Measurements from ENCODE around the gene SLC66A3. TPM values are rescaled to one million over a fixed set of nuclear protein-coding genes. Genes with fewer than 3 reads are reported as not detected.

Gene SLC66A3
- total RNA-seq: 10 to 100 TPM; 10.3 to 11.0 TPM
- 70.5 TPM for polyA plus RNA-seq

GRCh38 chr2:11155381-11156035 is at the start of gene SLC66A3:
Gene SLC66A3 (plus strand): TSS chr2:11155467. CDS start chr2:11155547, 80 bp downstream.
- H3K27ac Mint-ChIP-seq: peak within 1 kb of the TSS; percentile 56 to 90 (median 84)
- POLR2A ChIA-PET: interaction anchor here (0.5 to 1.7 kb wide), 9 partner anchors 9 to 707 kb away, joined by 3 to 13 read pairs (median 4); partner anchors contain the start of genes E2F6, LPIN1, ODC1 and ROCK2
- no peaks in the 10 kb centered on the region for H3K36me3 ChIP-seq (ENCODE audit: insufficient read depth, low read length)
- peaks cover 0 to 4% (median 1%) of the 10 kb centered on the region in 3 donors for H3K36me3 Mint-ChIP-seq
- no peaks in the 10 kb centered on the region for H3K27me3 ChIP-seq (ENCODE audit: insufficient read depth, low read length, poor library complexity, severe bottlenecking)
- H3K9me3 ChIP-seq (ENCODE audit: low read length): no peaks in the 10 kb centered on the region
- peaks cover 19 to 32% (median 28%) of the 10 kb centered on the region in 3 donors for H3K4me1 Mint-ChIP-seq
- CTCF ChIA-PET: interaction anchor here (1.0 to 2.7 kb wide), 5 partner anchors 12 to 320 kb away, joined by 3 to 30 read pairs (median 3); a partner anchor contains a TSS
- H3K9me3 Mint-ChIP-seq: no peaks in the 10 kb centered on the region
- H3K4me3 Mint-ChIP-seq: peak within 1 kb of the TSS; percentile 78 to 91 (median 83)
- peak within 1 kb of the TSS; percentile 66 for H3K4me3 ChIP-seq (ENCODE audit: low read length)
- no peaks in the 10 kb centered on the region for H3K27me3 Mint-ChIP-seq
- peak within 1 kb of the TSS; percentile 75 for H3K27ac ChIP-seq (ENCODE audit: low read depth, low read length)
- DNase-seq: peak in 1 of 5 donors; percentile 85
- peaks cover 21% of the 10 kb centered on the region for H3K4me1 ChIP-seq (ENCODE audit: insufficient read depth, low read length)

- Mint-ChIP-seq H3K9me3 (peaks cover 0 to 3% (median 0%) of the 10 kb centered on the region in 5 donors), H3K36me3 (no peaks in the 10 kb centered on the region), H3K4me3 (no peak overlapping the region), H3K27me3 (peaks cover 0 to 4% of the 10 kb centered on the region in 2 donors), H3K27ac (peak overlapping the region in 2 of 8 donors; percentile 40 to 54), H3K4me1 (peaks cover 14 to 26% (median 26%) of the 10 kb centered on the region in 3 donors)
- Histone ChIP-seq H3K27me3 (ENCODE audit: insufficient read depth, low read length, poor library complexity, severe bottlenecking) (no peaks in the 10 kb centered on the region), H3K36me3 (ENCODE audit: insufficient read depth, low read length) (no peaks in the 10 kb centered on the region), H3K4me3 (ENCODE audit: low read length) (no peak overlapping the region), H3K9me3 (ENCODE audit: low read length) (no peaks in the 10 kb centered on the region), H3K27ac (ENCODE audit: low read depth, low read length) (no peak overlapping the region), H3K4me1 (ENCODE audit: insufficient read depth, low read length) (peaks cover 9% of the 10 kb centered on the region)
- CTCF ChIA-PET: interaction anchor here (1.6 kb wide), 1 partner anchor 21 kb away, joined by 4 read pairs; no protein-coding TSS in a partner anchor
- POLR2A ChIA-PET: no interaction called here
- DNase-seq: no peak
Measured at GRCh38 chr2:11109002-11109401, 46.3 kb upstream of the SLC66A3 start.

- Histone ChIP-seq H3K4me3 (ENCODE audit: low read length) (no peak overlapping the region), H3K4me1 (ENCODE audit: insufficient read depth, low read length) (no peaks in the 10 kb centered on the region), H3K27me3 (ENCODE audit: insufficient read depth, low read length, poor library complexity, severe bottlenecking) (no peaks in the 10 kb centered on the region), H3K27ac (ENCODE audit: low read depth, low read length) (no peak overlapping the region), H3K9me3 (ENCODE audit: low read length) (no peaks in the 10 kb centered on the region), H3K36me3 (ENCODE audit: insufficient read depth, low read length) (no peaks in the 10 kb centered on the region)
- POLR2A ChIA-PET: no interaction called here
- Mint-ChIP-seq H3K27ac (peak overlapping the region in 4 of 8 donors; percentile 24 to 94 (median 76)), H3K27me3 (peaks cover 0 to 3% of the 10 kb centered on the region in 2 donors), H3K9me3 (peaks cover 0 to 3% (median 0%) of the 10 kb centered on the region in 5 donors), H3K4me1 (no peaks in the 10 kb centered on the region), H3K4me3 (no peak overlapping the region), H3K36me3 (no peaks in the 10 kb centered on the region)
- CTCF ChIA-PET: no interaction called here
- DNase-seq: no peak
Measured at GRCh38 chr2:11112870-11113428, 42.3 kb upstream of the SLC66A3 start.

DNA sequence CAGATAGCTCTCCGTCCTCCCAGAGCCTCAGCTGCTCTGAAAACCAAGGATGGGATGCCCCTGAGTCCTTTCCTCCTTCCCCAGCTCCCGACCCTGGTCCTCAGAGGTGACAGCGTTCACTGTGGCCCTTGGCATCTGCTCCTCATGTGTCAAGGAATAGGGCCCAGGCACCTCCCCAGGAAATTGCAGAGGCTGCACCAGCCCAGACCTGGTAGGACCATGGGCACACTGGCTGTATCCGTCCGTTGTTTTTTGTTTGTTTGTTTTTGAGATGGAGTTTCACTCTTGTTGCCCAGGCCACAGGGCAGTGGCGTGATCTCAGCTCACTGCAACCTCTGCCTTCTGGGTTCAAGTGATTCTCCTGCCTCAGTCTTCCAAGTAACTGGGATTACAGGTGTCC is 37.5 kb upstream of the SLC66A3 start:
- H3K4me3 Mint-ChIP-seq: no peak overlapping the region
- no peak overlapping the region for H3K4me3 ChIP-seq (ENCODE audit: low read length)
- DNase-seq: no peak
- H3K4me1 Mint-ChIP-seq: peaks cover 0 to 1% (median 0%) of the 10 kb centered on the region in 3 donors
- H3K9me3 ChIP-seq (ENCODE audit: low read length): no peaks in the 10 kb centered on the region
- no peak overlapping the region for H3K27ac Mint-ChIP-seq
- H3K36me3 Mint-ChIP-seq: no peaks in the 10 kb centered on the region
- H3K27me3 Mint-ChIP-seq: peaks cover 0 to 4% of the 10 kb centered on the region in 2 donors
- ChIA-PET CTCF (interaction anchor here (0.7 to 3.7 kb wide), 4 partner anchors 12 to 285 kb away, joined by 3 to 16 read pairs (median 4); a partner anchor contains a TSS), POLR2A (no interaction called here)
- H3K9me3 Mint-ChIP-seq: peaks cover 0 to 2% (median 0%) of the 10 kb centered on the region in 5 donors
- no peaks in the 10 kb centered on the region for H3K4me1 ChIP-seq (ENCODE audit: insufficient read depth, low read length)
- no peaks in the 10 kb centered on the region for H3K27me3 ChIP-seq (ENCODE audit: insufficient read depth, low read length, poor library complexity, severe bottlenecking)
- H3K27ac ChIP-seq (ENCODE audit: low read depth, low read length): no peak overlapping the region
- no peaks in the 10 kb centered on the region for H3K36me3 ChIP-seq (ENCODE audit: insufficient read depth, low read length)

DNA sequence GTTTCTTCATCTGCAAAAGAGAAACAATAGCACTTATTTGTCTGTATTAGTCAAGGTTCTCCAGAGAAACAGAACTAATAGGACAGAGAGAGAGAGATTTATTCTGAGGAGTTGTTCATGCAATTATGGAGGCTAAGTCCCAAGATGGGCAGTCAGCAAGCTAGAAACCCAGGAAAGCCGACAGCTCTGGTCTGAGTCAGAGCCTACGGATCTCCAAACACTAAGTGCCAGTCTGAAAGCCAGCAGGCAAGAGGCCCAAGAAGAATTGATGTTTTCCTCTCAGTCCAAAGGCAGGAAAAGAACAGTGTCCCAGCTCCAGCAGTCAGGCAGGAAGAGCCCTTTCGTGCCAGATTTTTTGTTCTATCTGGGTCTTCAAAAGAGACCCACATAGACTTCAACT is 36.5 kb upstream of the SLC66A3 start:
- H3K9me3 ChIP-seq (ENCODE audit: low read length): no peaks in the 10 kb centered on the region
- Mint-ChIP-seq H3K9me3 (peaks cover 0 to under 1% (median 0%) of the 10 kb centered on the region in 5 donors), H3K36me3 (no peaks in the 10 kb centered on the region), H3K4me3 (no peak overlapping the region), H3K4me1 (peaks cover 0 to 1% (median 0%) of the 10 kb centered on the region in 3 donors), H3K27me3 (peaks cover 0 to 4% of the 10 kb centered on the region in 2 donors), H3K27ac (no peak overlapping the region)
- CTCF ChIA-PET: interaction anchor here (3.7 to 15.6 kb wide), 2 partner anchors 13 to 286 kb away, joined by 16 to 231 read pairs; a partner anchor contains a TSS
- H3K27me3 ChIP-seq (ENCODE audit: insufficient read depth, low read length, poor library complexity, severe bottlenecking): no peaks in the 10 kb centered on the region
- H3K27ac ChIP-seq (ENCODE audit: low read depth, low read length): no peak overlapping the region
- no peak overlapping the region for H3K4me3 ChIP-seq (ENCODE audit: low read length)
- H3K36me3 ChIP-seq (ENCODE audit: insufficient read depth, low read length): no peaks in the 10 kb centered on the region
- POLR2A ChIA-PET: no interaction called here
- DNase-seq: no peak
- H3K4me1 ChIP-seq (ENCODE audit: insufficient read depth, low read length): no peaks in the 10 kb centered on the region

GRCh38 chr2:11121099-11121822 is 34.0 kb upstream of the SLC66A3 start:
- no peak for DNase-seq
- Histone ChIP-seq H3K4me3 (ENCODE audit: low read length) (no peak overlapping the region), H3K36me3 (ENCODE audit: insufficient read depth, low read length) (no peaks in the 10 kb centered on the region), H3K9me3 (ENCODE audit: low read length) (no peaks in the 10 kb centered on the region), H3K4me1 (ENCODE audit: insufficient read depth, low read length) (no peaks in the 10 kb centered on the region), H3K27ac (ENCODE audit: low read depth, low read length) (no peak overlapping the region), H3K27me3 (ENCODE audit: insufficient read depth, low read length, poor library complexity, severe bottlenecking) (no peaks in the 10 kb centered on the region)
- Mint-ChIP-seq H3K36me3 (no peaks in the 10 kb centered on the region), H3K4me3 (no peak overlapping the region), H3K27me3 (peaks cover 0 to 1% of the 10 kb centered on the region in 2 donors), H3K27ac (peak overlapping the region in 1 of 8 donors; percentile 26), H3K9me3 (no peaks in the 10 kb centered on the region), H3K4me1 (peaks cover 0 to 9% (median 1%) of the 10 kb centered on the region in 3 donors)
- ChIA-PET CTCF (interaction anchor here (1.3 to 15.6 kb wide), 3 partner anchors 8 to 288 kb away, joined by 4 to 231 read pairs (median 4); a partner anchor contains a TSS), POLR2A (no interaction called here)

DNA sequence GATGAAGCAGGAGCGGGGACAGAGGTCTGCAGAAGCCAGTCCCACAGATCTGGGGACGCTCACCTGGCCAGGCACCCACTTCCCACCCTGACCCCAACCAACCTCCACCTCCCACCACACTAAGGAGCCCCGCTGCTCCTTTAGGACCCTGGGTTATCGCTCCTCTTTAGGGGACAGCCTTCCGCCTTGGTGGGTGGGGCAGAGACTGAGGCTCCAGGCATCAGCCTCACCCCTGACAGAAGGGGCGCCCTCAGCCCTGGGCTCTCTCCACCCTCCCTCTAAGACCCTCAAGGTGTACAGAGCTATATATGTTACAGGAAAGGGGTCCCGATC is 33.5 kb upstream of the SLC66A3 start:
- H3K4me1 Mint-ChIP-seq: peaks cover 0 to 9% (median 1%) of the 10 kb centered on the region in 3 donors

More for the DNA sequence above, 33.5 kb upstream of the SLC66A3 start:
- H3K27ac Mint-ChIP-seq: no peak overlapping the region
- Histone ChIP-seq H3K4me3 (ENCODE audit: low read length) (no peak overlapping the region), H3K27ac (ENCODE audit: low read depth, low read length) (no peak overlapping the region), H3K27me3 (ENCODE audit: insufficient read depth, low read length, poor library complexity, severe bottlenecking) (no peaks in the 10 kb centered on the region), H3K9me3 (ENCODE audit: low read length) (no peaks in the 10 kb centered on the region), H3K36me3 (ENCODE audit: insufficient read depth, low read length) (no peaks in the 10 kb centered on the region), H3K4me1 (ENCODE audit: insufficient read depth, low read length) (no peaks in the 10 kb centered on the region)
- H3K27me3 Mint-ChIP-seq: peaks cover 0 to 1% of the 10 kb centered on the region in 2 donors
- DNase-seq: no peak
- no peaks in the 10 kb centered on the region for H3K36me3 Mint-ChIP-seq
- POLR2A ChIA-PET: no interaction called here
- no peak overlapping the region for H3K4me3 Mint-ChIP-seq
- CTCF ChIA-PET: interaction anchor here (1.1 to 15.6 kb wide), 3 partner anchors 10 to 289 kb away, joined by 4 to 231 read pairs (median 5); a partner anchor contains a TSS
- no peaks in the 10 kb centered on the region for H3K9me3 Mint-ChIP-seq
